ENCODE results near the gene CDKN1C.

DNA sequence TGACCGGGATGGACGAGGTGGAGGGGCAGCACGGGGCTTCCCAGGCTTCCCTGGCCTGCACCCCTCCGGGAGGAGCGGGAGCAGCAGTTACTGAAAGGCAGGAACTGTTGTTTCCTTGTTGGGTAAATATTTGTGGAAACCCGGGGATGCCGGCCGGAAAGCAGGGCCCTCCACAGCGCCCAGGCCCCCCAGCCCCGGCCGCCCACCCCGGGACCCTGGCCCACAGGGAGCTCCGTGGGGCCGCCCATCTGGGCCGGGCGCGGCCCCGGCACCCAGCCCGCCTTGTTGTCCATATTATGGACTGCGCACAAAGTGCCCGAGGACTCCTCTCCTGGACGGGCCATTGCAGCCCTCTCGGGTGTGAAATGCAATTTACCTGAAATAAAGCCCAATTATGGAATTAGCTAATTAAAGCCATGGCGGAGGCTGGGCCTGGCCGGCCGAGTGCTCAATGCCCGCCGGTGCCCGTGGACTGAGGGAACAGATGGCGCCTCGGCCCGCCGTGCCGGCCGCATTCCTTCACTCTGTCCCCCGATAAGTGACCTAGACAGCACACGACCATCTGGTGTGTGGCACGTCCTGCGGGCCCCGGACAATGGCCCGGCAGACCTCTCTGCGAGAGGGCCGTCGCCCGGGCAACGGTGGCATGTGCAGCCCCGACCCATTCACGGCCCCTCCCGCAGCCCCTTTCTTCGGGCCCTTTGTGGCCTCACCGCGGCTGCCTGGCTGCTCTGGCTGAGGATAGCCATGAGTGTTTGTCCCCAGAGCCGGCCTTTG is 35.4 kb downstream of the CDKN1C start:
- no peak for TF ChIP-seq POLR2A (IDR thresholded peaks at IDR 0.05)
- TF ChIP-seq, protein P1, sequence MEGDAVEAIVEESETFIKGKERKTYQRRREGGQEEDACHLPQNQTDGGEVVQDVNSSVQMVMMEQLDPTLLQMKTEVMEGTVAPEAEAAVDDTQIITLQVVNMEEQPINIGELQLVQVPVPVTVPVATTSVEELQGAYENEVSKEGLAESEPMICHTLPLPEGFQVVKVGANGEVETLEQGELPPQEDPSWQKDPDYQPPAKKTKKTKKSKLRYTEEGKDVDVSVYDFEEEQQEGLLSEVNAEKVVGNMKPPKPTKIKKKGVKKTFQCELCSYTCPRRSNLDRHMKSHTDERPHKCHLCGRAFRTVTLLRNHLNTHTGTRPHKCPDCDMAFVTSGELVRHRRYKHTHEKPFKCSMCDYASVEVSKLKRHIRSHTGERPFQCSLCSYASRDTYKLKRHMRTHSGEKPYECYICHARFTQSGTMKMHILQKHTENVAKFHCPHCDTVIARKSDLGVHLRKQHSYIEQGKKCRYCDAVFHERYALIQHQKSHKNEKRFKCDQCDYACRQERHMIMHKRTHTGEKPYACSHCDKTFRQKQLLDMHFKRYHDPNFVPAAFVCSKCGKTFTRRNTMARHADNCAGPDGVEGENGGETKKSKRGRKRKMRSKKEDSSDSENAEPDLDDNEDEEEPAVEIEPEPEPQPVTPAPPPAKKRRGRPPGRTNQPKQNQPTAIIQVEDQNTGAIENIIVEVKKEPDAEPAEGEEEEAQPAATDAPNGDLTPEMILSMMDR (IDR thresholded peaks at IDR 0.05), result no peak

Data from adrenal gland (tissue), 5 donors.